T-cell (primary cell): ENCODE results near the gene DDI2. TPM values are rescaled to one million over a fixed set of nuclear protein-coding genes. Genes with fewer than 3 reads are reported as not detected.
"Not testable (repeated sequence)": the region's sequence is repeated elsewhere in the genome, so short reads cannot be mapped to it uniquely, and the experiment has no call there.

Experiments
- ATAC-seq, 4 experiments: fragments of 200-7000 bp in 3 of 4; fragments of 150-1000 bp in 1 of 4; cut with Tn5 transposase; replicated peaks in 1 of 4; 1 replicate in 3 of 4; 2 replicates in 1 of 4; pipeline ENCODE4 v1.10.0; 2021; ENCODE audit warnings: moderate library complexity in 3 of 4, mild to moderate bottlenecking in 2 of 4, moderate number of reproducible peaks in 1 of 4
- CTCF ChIA-PET, 2 donors: fragments of 300-600 bp; sonication (Branson Sonifier 250); formaldehyde crosslinking; loops; one replicate each; lab custom pipeline; 2022; ENCODE audit warnings: antibody characterized with exemption in 2 of 2; lab: Charles Lee
- POLR2A ChIA-PET, 2 donors: fragments of 300-600 bp; sonication (Branson Sonifier 250); formaldehyde crosslinking; loops; one replicate each; lab custom pipeline; 2022; ENCODE audit warnings: antibody characterized with exemption in 2 of 2; lab: Charles Lee
- DNase-seq, 35 experiments: peaks; one replicate each; pipeline versions ENCODE4 v3.0.0 to v3.0.0-alpha.2; 2013 to 2023
- H3K27ac ChIP-seq: one replicate; pipeline ENCODE4 v1.5.1; 2013; ENCODE audit warnings: low read length
- H3K27me3 ChIP-seq, 2 experiments: replicated peaks in 1 of 2; 1 replicate in 1 of 2; 2 replicates in 1 of 2; pipeline versions ENCODE4 v1.6.1 to v1.7.0; 2013; ENCODE audit warnings: low read length in 1 of 2, mixed read lengths in 1 of 2; ENCODE audit not compliant: control insufficient read depth in 2 of 2, insufficient read depth in 2 of 2; ENCODE audit errors: extremely low read depth in 1 of 2
- H3K36me3 ChIP-seq, 2 donors: 1 replicate in 1 of 2; 2 replicates in 1 of 2; pipeline versions ENCODE4 v1.6.1 to v1.7.0; 2013; ENCODE audit warnings: low read length in 1 of 2; ENCODE audit not compliant: control insufficient read depth in 2 of 2, insufficient read depth in 1 of 2; ENCODE audit errors: extremely low read depth in 1 of 2
- H3K4me1 ChIP-seq, 2 experiments: 1 replicate in 1 of 2; 2 replicates in 1 of 2; pipeline versions ENCODE4 v1.6.1 to v1.7.0; 2013; ENCODE audit warnings: low read length in 2 of 2, mixed read lengths in 1 of 2; ENCODE audit not compliant: insufficient read depth in 2 of 2, control insufficient read depth in 1 of 2; ENCODE audit errors: extremely low read depth in 1 of 2
- H3K4me3 ChIP-seq, 2 donors: 1 replicate in 1 of 2; 2 replicates in 1 of 2; pipeline versions ENCODE4 v1.5.1 to v1.7.0; 2013; ENCODE audit warnings: mild to moderate bottlenecking in 2 of 2, low read length in 1 of 2, moderate library complexity in 1 of 2; ENCODE audit not compliant: control insufficient read depth in 1 of 2; ENCODE audit errors: extremely low read depth in 1 of 2
- H3K9me3 ChIP-seq: 2 replicates; pipeline ENCODE4 v1.7.0; 2013
- H3K27ac Mint-ChIP-seq, 2 donors: one replicate each; pipeline ENCODE4 v1.8.0; 2020 to 2021; ENCODE audit warnings: mild to moderate bottlenecking in 2 of 2, mixed read lengths in 2 of 2
- H3K27me3 Mint-ChIP-seq, 2 donors: one replicate each; pipeline ENCODE4 v1.8.0; 2021 to 2022; ENCODE audit warnings: mixed read lengths in 2 of 2
- H3K36me3 Mint-ChIP-seq: one replicate; pipeline ENCODE4 v1.8.0; 2021; ENCODE audit warnings: mixed read lengths
- H3K4me1 Mint-ChIP-seq, 3 donors: one replicate each; pipeline ENCODE4 v1.8.0; 2020 to 2022; ENCODE audit warnings: mixed read lengths in 3 of 3, mild to moderate bottlenecking in 1 of 3
- H3K4me3 Mint-ChIP-seq, 3 donors: one replicate each; pipeline ENCODE4 v1.8.0; 2020 to 2022; ENCODE audit warnings: mild to moderate bottlenecking in 3 of 3, mixed read lengths in 3 of 3, moderate library complexity in 3 of 3
- H3K9me3 Mint-ChIP-seq, 3 donors: one replicate each; pipeline ENCODE4 v1.8.0; 2020 to 2022; ENCODE audit warnings: mixed read lengths in 3 of 3
- WGBS: methylation state at CpG from one replicate; pipeline ENCODE4 v1.1.5; 2013; ENCODE audit warnings: missing lambda C conversion rate; ENCODE audit not compliant: insufficient coverage; 5-methylcytosine and 5-hydroxymethylcytosine counted together
- total RNA-seq, 35 experiments: library from RNA in 6 of 35; stranded (reverse) in 6 of 35; fragments of 120-200 nt in 1 of 35; gene quantifications; one replicate each; pipeline versions ENCODE4 v1.2.1 to v1.2.4 and lab custom pipeline; 2013 to 2026

The DDI2 gene
- total RNA-seq, 5 donors from 2014 or later (not counting 1 experiment from before 2014, with no cell fraction given): 32.4 to 62.2 (median 60.5) TPM

DNA sequence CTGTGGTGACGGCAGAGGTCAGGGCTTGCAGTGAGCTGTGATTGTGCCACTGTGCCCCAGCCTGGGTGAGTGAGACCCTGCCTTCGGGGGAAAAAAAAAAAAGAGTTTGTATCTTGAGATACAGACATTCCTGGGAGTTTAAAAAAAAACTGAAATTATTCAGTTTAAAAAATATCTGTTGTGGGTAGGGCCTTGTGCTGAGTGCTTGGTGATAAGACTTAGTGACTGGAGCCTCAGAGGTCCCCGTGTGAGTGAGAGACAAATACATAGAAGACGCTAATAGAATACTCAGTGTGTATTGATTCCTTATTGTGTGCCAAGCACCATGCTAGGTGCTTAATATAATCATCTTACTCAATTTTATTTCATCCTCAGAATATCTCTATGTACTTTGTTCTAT lies 22.7 kb downstream of the DDI2 start:
- H3K36me3 Mint-ChIP-seq: peaks cover 63% of the 10 kb centered on the region
- WGBS: 100% methylated on average over 2 of the region's 4 CpGs
- ATAC-seq: no peak

DNA sequence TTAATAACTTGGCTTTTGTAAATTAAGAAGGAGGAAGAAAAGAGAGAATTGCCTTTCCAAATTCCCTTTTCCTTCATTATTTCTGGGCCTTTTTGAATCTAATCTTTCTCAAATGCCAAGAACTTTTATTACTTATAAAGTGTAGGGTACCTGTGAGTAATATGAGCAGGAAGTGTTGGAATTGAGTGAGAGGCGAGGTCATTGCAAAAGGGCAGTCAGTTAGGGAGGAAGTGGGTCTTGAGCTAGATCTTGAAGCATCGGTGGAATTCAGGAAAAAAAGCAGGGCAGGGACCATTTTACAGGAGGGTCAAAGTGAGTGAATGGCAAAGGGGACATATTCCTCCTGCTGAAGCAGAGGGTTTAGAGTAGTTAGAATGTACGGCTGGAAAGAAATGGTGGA lies 23.4 kb downstream of the DDI2 start:
- Mint-ChIP-seq H3K27me3 (no peaks in the 10 kb centered on the region), H3K36me3 (peaks cover 68% of the 10 kb centered on the region), H3K4me1 (peaks cover 0 to 9% (median 0%) of the 10 kb centered on the region in 3 donors), H3K4me3 (no peak overlapping the region), H3K27ac (peak overlapping the region in 1 of 2 donors; percentile 18), H3K9me3 (no peaks in the 10 kb centered on the region)
- POLR2A ChIA-PET: interaction anchor here in 1 of 2 donors (0.7 kb wide), 1 partner anchor 1131 kb away, joined by 4 read pairs; no protein-coding TSS in a partner anchor
- Histone ChIP-seq H3K27me3 (no peaks in the 10 kb centered on the region), H3K27ac (no peak overlapping the region), H3K36me3 (peaks cover 13 to 80% of the 10 kb centered on the region in 2 donors), H3K4me1 (no peaks in the 10 kb centered on the region), H3K4me3 (no peak overlapping the region), H3K9me3 (no peaks in the 10 kb centered on the region)
- CTCF ChIA-PET: no interaction called here
- 94% methylated on average over 3 of the region's 3 CpGs for WGBS
- ATAC-seq: no peak
- no peak for DNase-seq

More for the DNA sequence above, 22.7 kb downstream of the DDI2 start:
- no peaks in the 10 kb centered on the region for H3K9me3 Mint-ChIP-seq
- H3K9me3 ChIP-seq: no peaks in the 10 kb centered on the region
- no peaks in the 10 kb centered on the region for H3K27me3 Mint-ChIP-seq
- no peak for DNase-seq
- POLR2A ChIA-PET: interaction anchor here in 1 of 2 donors (0.5 to 0.6 kb wide), 2 partner anchors 641 to 1269 kb away, joined by 3 read pairs; no protein-coding TSS in a partner anchor
- H3K4me1 Mint-ChIP-seq: peaks cover 0 to 9% (median 0%) of the 10 kb centered on the region in 3 donors
- CTCF ChIA-PET: no interaction called here
- no peak overlapping the region for H3K4me3 ChIP-seq
- peaks cover 13 to 79% of the 10 kb centered on the region in 2 donors for H3K36me3 ChIP-seq
- no peak overlapping the region for H3K4me3 Mint-ChIP-seq
- no peaks in the 10 kb centered on the region for H3K27me3 ChIP-seq
- no peak overlapping the region for H3K27ac Mint-ChIP-seq
- no peaks in the 10 kb centered on the region for H3K4me1 ChIP-seq
- H3K27ac ChIP-seq: no peak overlapping the region

DNA sequence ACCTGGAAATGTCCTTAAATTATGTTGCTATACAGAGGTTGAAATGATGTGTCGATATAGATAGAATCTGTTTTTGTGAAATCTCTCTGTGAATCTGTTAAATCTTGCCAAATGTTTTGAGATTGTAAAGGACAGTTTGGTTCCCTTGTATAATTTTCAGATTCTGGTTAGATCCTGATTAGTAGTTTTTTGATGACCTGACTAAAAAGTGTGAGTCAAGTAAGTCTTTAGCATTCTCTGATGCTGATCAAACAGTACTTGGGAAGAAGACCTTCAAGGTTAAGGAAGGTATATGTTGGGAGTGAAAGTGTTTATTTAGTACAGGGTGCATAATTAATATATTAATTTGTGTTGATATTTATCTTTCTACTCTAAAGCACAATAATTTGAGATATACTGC lies 32.7 kb downstream of the DDI2 start:
- peaks cover 38% of the 10 kb centered on the region for H3K36me3 Mint-ChIP-seq
- H3K27me3 Mint-ChIP-seq: no peaks in the 10 kb centered on the region
- no peak for DNase-seq
- Histone ChIP-seq H3K27ac (no peak overlapping the region), H3K36me3 (peaks cover 7 to 54% of the 10 kb centered on the region in 2 donors), H3K9me3 (no peaks in the 10 kb centered on the region), H3K4me3 (no peak overlapping the region), H3K4me1 (no peaks in the 10 kb centered on the region), H3K27me3 (no peaks in the 10 kb centered on the region)
- ATAC-seq: no peak
- ChIA-PET POLR2A (no interaction called here), CTCF (no interaction called here)
- H3K27ac Mint-ChIP-seq: no peak overlapping the region
- no peaks in the 10 kb centered on the region for H3K9me3 Mint-ChIP-seq
- WGBS: 100% methylated on average over 1 of the region's 1 CpG
- no peak overlapping the region for H3K4me3 Mint-ChIP-seq
- peaks cover 0 to 6% (median 2%) of the 10 kb centered on the region in 3 donors for H3K4me1 Mint-ChIP-seq

DNA sequence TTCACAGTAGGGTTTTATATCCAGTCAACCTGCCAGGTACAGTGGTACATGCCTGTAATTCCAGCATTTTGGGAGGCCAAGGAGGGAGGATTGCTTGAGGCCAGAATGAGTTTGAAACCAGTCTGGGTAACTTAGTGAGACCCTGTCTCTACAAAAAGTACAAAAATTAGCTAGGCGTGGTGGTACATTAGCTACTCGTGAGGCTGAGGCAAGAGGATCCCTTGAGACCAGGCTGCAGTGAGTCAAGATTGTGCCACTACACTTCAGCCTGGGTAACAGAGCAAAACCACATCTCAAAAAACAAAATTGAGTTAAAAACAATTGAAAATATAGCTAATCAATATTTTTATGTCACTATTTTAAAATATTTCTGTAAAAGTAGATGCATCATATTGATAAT lies 33.2 kb downstream of the DDI2 start:
- ATAC-seq (no peak), DNase-seq (no peak)
- Histone ChIP-seq H3K4me1 (no peaks in the 10 kb centered on the region), H3K27ac (no peak overlapping the region), H3K4me3 (no peak overlapping the region), H3K36me3 (peaks cover 7 to 49% of the 10 kb centered on the region in 2 donors), H3K9me3 (no peaks in the 10 kb centered on the region), H3K27me3 (no peaks in the 10 kb centered on the region)
- CTCF ChIA-PET: no interaction called here
- H3K27ac Mint-ChIP-seq: no peak overlapping the region
- H3K4me3 Mint-ChIP-seq: no peak overlapping the region
- POLR2A ChIA-PET: no interaction called here
- 100% methylated on average over 1 of the region's 2 CpGs for WGBS
- H3K36me3 Mint-ChIP-seq: peaks cover 33% of the 10 kb centered on the region
- peaks cover 0 to 6% (median 2%) of the 10 kb centered on the region in 3 donors for H3K4me1 Mint-ChIP-seq
- H3K9me3 Mint-ChIP-seq: no peaks in the 10 kb centered on the region
- H3K27me3 Mint-ChIP-seq: no peaks in the 10 kb centered on the region

DNA sequence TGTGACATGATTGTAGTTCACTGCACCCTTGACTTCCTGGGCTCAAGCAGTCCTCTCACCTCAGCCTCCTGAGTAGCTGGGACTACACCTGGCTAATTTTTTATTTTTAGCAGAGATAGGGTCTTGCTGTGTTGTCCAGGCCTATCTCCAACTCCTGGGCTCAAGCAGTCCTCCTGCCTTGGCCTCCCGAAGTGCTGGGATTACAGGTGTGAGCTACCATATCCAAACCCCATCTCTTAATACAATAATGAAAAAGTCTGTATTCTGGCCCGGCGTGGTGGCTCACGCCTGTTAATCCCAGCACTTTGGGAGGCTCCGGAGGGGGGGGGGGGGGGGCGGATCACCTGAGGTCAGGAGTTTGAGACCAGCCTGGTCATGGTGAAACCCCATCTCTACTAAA lies 34.9 kb downstream of the DDI2 start:
- H3K4me1 ChIP-seq, DNase-seq, ATAC-seq, H3K4me3 ChIP-seq, H3K27ac ChIP-seq, H3K27ac Mint-ChIP-seq, H3K4me3 Mint-ChIP-seq, H3K9me3 Mint-ChIP-seq, H3K27me3 Mint-ChIP-seq, H3K9me3 ChIP-seq, POLR2A ChIA-PET, H3K4me1 Mint-ChIP-seq, CTCF ChIA-PET, H3K27me3 ChIP-seq: not testable (repeated sequence)
- peaks cover 7 to 52% of the 10 kb centered on the region in 2 donors for H3K36me3 ChIP-seq
- H3K36me3 Mint-ChIP-seq: peaks cover 43% of the 10 kb centered on the region
- WGBS: no CpG with 5 or more reads among the region's 6 CpGs

DNA sequence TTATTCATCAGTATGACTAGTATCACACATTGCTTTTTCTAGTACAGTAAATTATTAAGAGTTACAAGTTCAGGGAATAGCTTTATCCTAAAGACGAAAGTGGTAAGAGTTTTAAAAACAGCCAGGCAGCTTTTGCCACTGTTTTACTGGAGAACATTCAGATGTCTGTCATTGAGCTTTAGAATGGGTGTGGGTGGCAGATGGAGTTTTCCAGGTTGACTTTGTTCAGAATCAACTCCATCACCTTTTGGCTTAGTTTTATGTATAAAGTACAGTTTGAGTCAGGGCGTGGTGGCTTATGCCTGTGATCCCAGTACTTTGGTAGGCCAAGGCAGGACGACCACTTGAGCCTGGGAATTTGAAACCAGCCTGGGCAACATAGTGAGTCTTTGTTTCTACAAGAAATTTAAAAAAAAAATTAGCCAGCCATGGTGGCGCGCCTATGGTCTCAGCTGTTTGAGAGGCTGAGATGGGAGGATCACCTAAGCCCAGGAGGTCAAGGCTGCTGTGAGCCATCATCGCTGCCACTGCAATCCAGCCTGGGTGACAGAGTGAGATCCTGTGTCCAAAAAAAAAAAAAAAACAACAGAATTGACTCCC lies 36.9 kb downstream of the DDI2 start:
- Histone ChIP-seq H3K4me1 (no peaks in the 10 kb centered on the region), H3K27me3 (no peaks in the 10 kb centered on the region), H3K9me3 (no peaks in the 10 kb centered on the region), H3K27ac (no peak overlapping the region), H3K4me3 (no peak overlapping the region), H3K36me3 (peaks cover 3 to 56% of the 10 kb centered on the region in 2 donors)
- Mint-ChIP-seq H3K27me3 (no peaks in the 10 kb centered on the region), H3K4me3 (no peak overlapping the region), H3K9me3 (no peaks in the 10 kb centered on the region), H3K4me1 (no peaks in the 10 kb centered on the region), H3K27ac (no peak overlapping the region), H3K36me3 (peaks cover 43% of the 10 kb centered on the region)
- ChIA-PET CTCF (interaction anchor here in 1 of 2 donors (0.5 kb wide), 1 partner anchor 119 kb away, joined by 5 read pairs; no protein-coding TSS in a partner anchor), POLR2A (no interaction called here)
- WGBS: 96% methylated on average over 3 of the region's 6 CpGs
- DNase-seq: no peak
- no peak for ATAC-seq
